ENCODE results near the gene TNFAIP1.

- TF ChIP-seq, protein P1, sequence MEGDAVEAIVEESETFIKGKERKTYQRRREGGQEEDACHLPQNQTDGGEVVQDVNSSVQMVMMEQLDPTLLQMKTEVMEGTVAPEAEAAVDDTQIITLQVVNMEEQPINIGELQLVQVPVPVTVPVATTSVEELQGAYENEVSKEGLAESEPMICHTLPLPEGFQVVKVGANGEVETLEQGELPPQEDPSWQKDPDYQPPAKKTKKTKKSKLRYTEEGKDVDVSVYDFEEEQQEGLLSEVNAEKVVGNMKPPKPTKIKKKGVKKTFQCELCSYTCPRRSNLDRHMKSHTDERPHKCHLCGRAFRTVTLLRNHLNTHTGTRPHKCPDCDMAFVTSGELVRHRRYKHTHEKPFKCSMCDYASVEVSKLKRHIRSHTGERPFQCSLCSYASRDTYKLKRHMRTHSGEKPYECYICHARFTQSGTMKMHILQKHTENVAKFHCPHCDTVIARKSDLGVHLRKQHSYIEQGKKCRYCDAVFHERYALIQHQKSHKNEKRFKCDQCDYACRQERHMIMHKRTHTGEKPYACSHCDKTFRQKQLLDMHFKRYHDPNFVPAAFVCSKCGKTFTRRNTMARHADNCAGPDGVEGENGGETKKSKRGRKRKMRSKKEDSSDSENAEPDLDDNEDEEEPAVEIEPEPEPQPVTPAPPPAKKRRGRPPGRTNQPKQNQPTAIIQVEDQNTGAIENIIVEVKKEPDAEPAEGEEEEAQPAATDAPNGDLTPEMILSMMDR (IDR thresholded peaks at IDR 0.05), result no peak
- no peak for TF ChIP-seq EP300 (IDR thresholded peaks at IDR 0.05)
Observed at GRCh38 chr17:28319598-28319935, 16.0 kb upstream of the TNFAIP1 start.
